ENCODE results near the gene FBXO36.

Gene FBXO36

GRCh38 chr2:229980431-229981184 lies 58.3 kb downstream of the FBXO36 start:
- Mint-ChIP-seq H3K36me3 (no peaks in the 10 kb centered on the region), H3K4me1 (no peaks in the 10 kb centered on the region), H3K4me3 (peak overlapping the region; percentile 40), H3K9me3 (no peaks in the 10 kb centered on the region), H3K27ac (peak overlapping the region; percentile 82)
- ATAC-seq (peak; percentile 91), DNase-seq (ENCODE audit: low spot score in 2 of 2) (peak in 1 of 2 donors; percentile 56)

- ATAC-seq, result no peak
- no peaks in the 10 kb centered on the region for H3K9me3 Mint-ChIP-seq
- H3K4me1 Mint-ChIP-seq, result no peaks in the 10 kb centered on the region
- no peak for DNase-seq (ENCODE audit: low spot score in 2 of 2)
- H3K27ac Mint-ChIP-seq, result no peak overlapping the region
- no peaks in the 10 kb centered on the region for H3K36me3 Mint-ChIP-seq
- no peak overlapping the region for H3K4me3 Mint-ChIP-seq
Observed at GRCh38 chr2:229993236-229993635, 70.9 kb downstream of the FBXO36 start.

GRCh38 chr2:229996320-229996719 lies 74.0 kb downstream of the FBXO36 start:
- no peak overlapping the region for H3K27ac Mint-ChIP-seq
- DNase-seq (ENCODE audit: low spot score in 2 of 2) (no peak), ATAC-seq (no peak)
- peaks cover 11% of the 10 kb centered on the region for H3K4me1 Mint-ChIP-seq
- no peaks in the 10 kb centered on the region for H3K9me3 Mint-ChIP-seq
- no peaks in the 10 kb centered on the region for H3K36me3 Mint-ChIP-seq
- H3K4me3 Mint-ChIP-seq, result no peak overlapping the region

GRCh38 chr2:229997565-229997964 lies 75.3 kb downstream of the FBXO36 start:
- H3K36me3 Mint-ChIP-seq, result no peaks in the 10 kb centered on the region
- H3K9me3 Mint-ChIP-seq, result no peaks in the 10 kb centered on the region
- H3K4me3 Mint-ChIP-seq, result no peak overlapping the region
- H3K27ac Mint-ChIP-seq, result no peak overlapping the region
- H3K4me1 Mint-ChIP-seq, result peaks cover 16% of the 10 kb centered on the region
- DNase-seq (ENCODE audit: low spot score in 2 of 2) (no peak), ATAC-seq (no peak)

- Mint-ChIP-seq H3K9me3 (no peaks in the 10 kb centered on the region), H3K36me3 (no peaks in the 10 kb centered on the region), H3K4me1 (peaks cover 16% of the 10 kb centered on the region), H3K27ac (no peak overlapping the region), H3K4me3 (no peak overlapping the region)
- ATAC-seq, result peak; percentile 86
- DNase-seq (ENCODE audit: low spot score in 2 of 2), result no peak
Observed at GRCh38 chr2:230000118-230000841, 78.0 kb downstream of the FBXO36 start.

- no peak overlapping the region for H3K4me3 Mint-ChIP-seq
- peak overlapping the region; percentile 5 for H3K27ac Mint-ChIP-seq
- H3K4me1 Mint-ChIP-seq, result no peaks in the 10 kb centered on the region
- peak; percentile 60 for ATAC-seq
- H3K9me3 Mint-ChIP-seq, result no peaks in the 10 kb centered on the region
- no peaks in the 10 kb centered on the region for H3K36me3 Mint-ChIP-seq
- DNase-seq (ENCODE audit: low spot score in 2 of 2), result peak; percentile 75 to 89
Observed at GRCh38 chr2:230007931-230008707, 85.8 kb downstream of the FBXO36 start.

GRCh38 chr2:230008708-230009066 lies 86.4 kb downstream of the FBXO36 start:
- no peak overlapping the region for H3K27ac Mint-ChIP-seq
- no peaks in the 10 kb centered on the region for H3K9me3 Mint-ChIP-seq
- DNase-seq (ENCODE audit: low spot score in 2 of 2), result no peak
- no peak overlapping the region for H3K4me3 Mint-ChIP-seq
- no peak for ATAC-seq
- no peaks in the 10 kb centered on the region for H3K4me1 Mint-ChIP-seq
- no peaks in the 10 kb centered on the region for H3K36me3 Mint-ChIP-seq

GRCh38 chr2:230010501-230010900 lies 88.2 kb downstream of the FBXO36 start:
- no peak overlapping the region for H3K27ac Mint-ChIP-seq
- H3K9me3 Mint-ChIP-seq, result no peaks in the 10 kb centered on the region
- ATAC-seq (no peak), DNase-seq (ENCODE audit: low spot score in 2 of 2) (no peak)
- no peaks in the 10 kb centered on the region for H3K36me3 Mint-ChIP-seq
- H3K4me3 Mint-ChIP-seq, result no peak overlapping the region
- H3K4me1 Mint-ChIP-seq, result no peaks in the 10 kb centered on the region

GRCh38 chr2:230011617-230012016 lies 89.3 kb downstream of the FBXO36 start:
- no peaks in the 10 kb centered on the region for H3K4me1 Mint-ChIP-seq
- H3K9me3 Mint-ChIP-seq, result no peaks in the 10 kb centered on the region
- DNase-seq (ENCODE audit: low spot score in 2 of 2) (no peak), ATAC-seq (no peak)
- no peaks in the 10 kb centered on the region for H3K36me3 Mint-ChIP-seq
- H3K27ac Mint-ChIP-seq, result no peak overlapping the region
- H3K4me3 Mint-ChIP-seq, result no peak overlapping the region

GRCh38 chr2:230012267-230012884 lies 90.1 kb downstream of the FBXO36 start:
- no peak overlapping the region for H3K27ac Mint-ChIP-seq
- DNase-seq (ENCODE audit: low spot score in 2 of 2) (no peak), ATAC-seq (no peak)
- H3K36me3 Mint-ChIP-seq, result no peaks in the 10 kb centered on the region
- H3K4me1 Mint-ChIP-seq, result no peaks in the 10 kb centered on the region
- no peak overlapping the region for H3K4me3 Mint-ChIP-seq
- no peaks in the 10 kb centered on the region for H3K9me3 Mint-ChIP-seq

- DNase-seq (ENCODE audit: low spot score in 2 of 2) (no peak), ATAC-seq (no peak)
- Mint-ChIP-seq H3K9me3 (no peaks in the 10 kb centered on the region), H3K4me1 (no peaks in the 10 kb centered on the region), H3K4me3 (no peak overlapping the region), H3K36me3 (no peaks in the 10 kb centered on the region), H3K27ac (no peak overlapping the region)
Observed at GRCh38 chr2:230016844-230017243, 94.5 kb downstream of the FBXO36 start.

GRCh38 chr2:230018153-230018552 lies 95.8 kb downstream of the FBXO36 start:
- ATAC-seq, result no peak
- Mint-ChIP-seq H3K4me3 (no peak overlapping the region), H3K9me3 (no peaks in the 10 kb centered on the region), H3K4me1 (no peaks in the 10 kb centered on the region), H3K36me3 (no peaks in the 10 kb centered on the region), H3K27ac (no peak overlapping the region)
- no peak for DNase-seq (ENCODE audit: low spot score in 2 of 2)

GRCh38 chr2:230019742-230020141 lies 97.4 kb downstream of the FBXO36 start:
- H3K36me3 Mint-ChIP-seq, result no peaks in the 10 kb centered on the region
- H3K9me3 Mint-ChIP-seq, result no peaks in the 10 kb centered on the region
- H3K27ac Mint-ChIP-seq, result no peak overlapping the region
- H3K4me1 Mint-ChIP-seq, result no peaks in the 10 kb centered on the region
- H3K4me3 Mint-ChIP-seq, result no peak overlapping the region
- ATAC-seq (no peak), DNase-seq (ENCODE audit: low spot score in 2 of 2) (no peak)

GRCh38 chr2:230023313-230023712 lies 101.0 kb downstream of the FBXO36 start:
- H3K27ac Mint-ChIP-seq, result no peak overlapping the region
- ATAC-seq (no peak), DNase-seq (ENCODE audit: low spot score in 2 of 2) (no peak)
- H3K4me3 Mint-ChIP-seq, result no peak overlapping the region
- H3K9me3 Mint-ChIP-seq, result no peaks in the 10 kb centered on the region
- no peaks in the 10 kb centered on the region for H3K4me1 Mint-ChIP-seq
- H3K36me3 Mint-ChIP-seq, result no peaks in the 10 kb centered on the region

- H3K4me3 Mint-ChIP-seq, result no peak overlapping the region
- H3K9me3 Mint-ChIP-seq, result no peaks in the 10 kb centered on the region
- no peak for DNase-seq (ENCODE audit: low spot score in 2 of 2)
- H3K36me3 Mint-ChIP-seq, result no peaks in the 10 kb centered on the region
- H3K4me1 Mint-ChIP-seq, result no peaks in the 10 kb centered on the region
- no peak overlapping the region for H3K27ac Mint-ChIP-seq
- no peak for ATAC-seq
Observed at GRCh38 chr2:230042195-230042594, 119.9 kb downstream of the FBXO36 start.
